OCI-LY1 (cell line): ENCODE measurements around the gene PRR5.

Experiments
- H2AFZ ChIP-seq: fragments of 200-600 bp; sonication (generic), shearing (Covaris generic); 2 replicates; pipeline ENCODE4 v1.6.0; 2014; ENCODE audit warnings: antibody characterized with exemption, mild to moderate bottlenecking, low read length
- H3F3A ChIP-seq: fragments of 200-600 bp; sonication (generic), shearing (Covaris generic); 2 replicates; pipeline ENCODE4 v1.6.0; 2014; ENCODE audit warnings: mild to moderate bottlenecking, antibody characterized with exemption, low read length, moderate library complexity; ENCODE audit not compliant: insufficient read depth
- H3K27ac ChIP-seq: fragments of 200-600 bp; sonication (generic); 2 replicates; pipeline ENCODE4 v1.5.1; 2014; ENCODE audit warnings: low read length, mixed run types, mild to moderate bottlenecking, low read depth; ENCODE audit not compliant: poor library complexity, severe bottlenecking
- H3K27me3 ChIP-seq: fragments of 200-600 bp; sonication (generic); 2 replicates; pipeline ENCODE4 v1.6.0; 2014; ENCODE audit warnings: antibody characterized with exemption, mild to moderate bottlenecking, low read length, moderate library complexity; ENCODE audit not compliant: insufficient read depth
- H3K36me3 ChIP-seq: fragments of 200-600 bp; sonication (generic); 2 replicates; pipeline ENCODE4 v1.6.1; 2014; ENCODE audit warnings: mild to moderate bottlenecking, antibody characterized with exemption, low read length, moderate library complexity, mixed read lengths; ENCODE audit not compliant: insufficient read depth
- H3K4me1 ChIP-seq: fragments of 200-600 bp; sonication (generic); 2 replicates; pipeline ENCODE4 v1.5.1; 2014; ENCODE audit warnings: mild to moderate bottlenecking, low read length, moderate library complexity; ENCODE audit not compliant: insufficient read depth, severe bottlenecking
- H3K4me2 ChIP-seq: fragments of 200-600 bp; sonication (generic), shearing (Covaris generic); 2 replicates; pipeline ENCODE4 v1.6.1; 2014; ENCODE audit warnings: low read length
- H3K4me3 ChIP-seq: fragments of 200-600 bp; sonication (generic); 2 replicates; pipeline ENCODE4 v1.5.1; 2014; ENCODE audit warnings: low read length, low read depth, mild to moderate bottlenecking, mixed read lengths; ENCODE audit not compliant: poor library complexity, severe bottlenecking
- H3K79me2 ChIP-seq: fragments of 200-600 bp; shearing (Covaris generic); 2 replicates; pipeline ENCODE4 v1.6.1; 2016; ENCODE audit warnings: mixed run types, low read length, mixed read lengths; ENCODE audit not compliant: insufficient read depth
- H3K9ac ChIP-seq: fragments of 200-600 bp; sonication (generic), shearing (Covaris generic); 2 replicates; pipeline ENCODE4 v1.6.1; 2014; ENCODE audit warnings: mild to moderate bottlenecking, low read length, mixed read lengths
- H3K9me2 ChIP-seq: fragments of 200-600 bp; sonication (generic), shearing (Covaris generic); 2 replicates; pipeline ENCODE4 v1.6.1; 2014; ENCODE audit warnings: low read depth, mild to moderate bottlenecking, low read length, mixed read lengths
- H3K9me3 ChIP-seq: fragments of 200-600 bp; shearing (Covaris generic); 2 replicates; pipeline ENCODE4 v1.6.1; 2014; ENCODE audit warnings: low read length, mixed read lengths
- H4K20me1 ChIP-seq: fragments of 200-600 bp; sonication (generic), shearing (Covaris generic); 2 replicates; pipeline ENCODE4 v1.6.0; 2016; ENCODE audit warnings: mild to moderate bottlenecking, low read length; ENCODE audit not compliant: insufficient read depth
- EZH2 ChIP-seq: fragments of 200-600 bp; sonication (generic), shearing (Covaris generic); IDR thresholded peaks from 2 replicates; pipeline ENCODE4 v1.8.0; 2017; ENCODE audit warnings: borderline replicate concordance, mixed run types, mild to moderate bottlenecking, antibody characterized with exemption, low read length, moderate library complexity, mixed read lengths
- TF ChIP-seq, protein P1 (sequence below): fragments of 200-600 bp; sonication (generic), shearing (Covaris generic); IDR thresholded peaks from 2 replicates; pipeline ENCODE4 v1.5.1; 2017; ENCODE audit warnings: mild to moderate bottlenecking, antibody characterized with exemption, low read length, moderate library complexity, mixed read lengths

Gene PRR5

DNA sequence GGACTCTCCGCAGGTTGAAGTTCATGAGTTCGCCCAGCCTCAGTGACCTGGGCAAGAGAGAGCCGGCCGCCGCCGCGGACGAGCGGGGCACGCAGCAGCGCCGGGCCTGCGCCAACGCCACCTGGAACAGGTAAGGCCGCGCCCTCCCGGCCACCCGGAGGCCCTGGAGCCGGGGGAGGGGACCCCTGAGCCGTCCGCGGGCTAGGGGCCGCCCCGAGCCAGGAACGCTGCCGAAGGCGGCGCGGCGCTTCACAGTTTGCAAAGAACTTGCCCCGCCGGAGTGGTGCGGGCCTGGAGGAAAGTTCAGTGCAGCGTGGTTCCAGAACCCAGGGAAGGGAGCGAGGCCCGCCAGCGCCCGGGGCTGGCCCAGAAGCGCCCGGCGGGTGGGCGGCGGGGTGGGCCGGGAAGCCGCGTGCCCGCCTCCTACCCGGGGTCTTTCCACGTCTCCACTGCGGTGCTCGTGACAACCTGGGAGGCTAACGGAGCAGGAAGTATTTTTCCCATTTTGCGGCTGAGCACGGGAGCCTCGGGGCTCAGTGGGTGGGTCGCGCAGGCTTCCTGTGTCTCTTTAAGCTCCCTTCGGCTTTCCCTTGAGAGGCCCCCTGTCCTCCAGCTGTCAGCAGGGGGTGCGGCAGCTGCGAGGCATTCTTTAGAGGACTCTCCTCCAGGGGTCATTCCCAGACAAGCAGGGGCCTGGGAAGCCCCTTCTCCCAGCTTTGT, 635 bp downstream of the PRR5 start:
- no peaks in the 10 kb centered on the region for H3K79me2 ChIP-seq
- H3K27me3 ChIP-seq, result no peaks in the 10 kb centered on the region; the same call in 1 of the 2 replicates
- TF ChIP-seq, protein P1, sequence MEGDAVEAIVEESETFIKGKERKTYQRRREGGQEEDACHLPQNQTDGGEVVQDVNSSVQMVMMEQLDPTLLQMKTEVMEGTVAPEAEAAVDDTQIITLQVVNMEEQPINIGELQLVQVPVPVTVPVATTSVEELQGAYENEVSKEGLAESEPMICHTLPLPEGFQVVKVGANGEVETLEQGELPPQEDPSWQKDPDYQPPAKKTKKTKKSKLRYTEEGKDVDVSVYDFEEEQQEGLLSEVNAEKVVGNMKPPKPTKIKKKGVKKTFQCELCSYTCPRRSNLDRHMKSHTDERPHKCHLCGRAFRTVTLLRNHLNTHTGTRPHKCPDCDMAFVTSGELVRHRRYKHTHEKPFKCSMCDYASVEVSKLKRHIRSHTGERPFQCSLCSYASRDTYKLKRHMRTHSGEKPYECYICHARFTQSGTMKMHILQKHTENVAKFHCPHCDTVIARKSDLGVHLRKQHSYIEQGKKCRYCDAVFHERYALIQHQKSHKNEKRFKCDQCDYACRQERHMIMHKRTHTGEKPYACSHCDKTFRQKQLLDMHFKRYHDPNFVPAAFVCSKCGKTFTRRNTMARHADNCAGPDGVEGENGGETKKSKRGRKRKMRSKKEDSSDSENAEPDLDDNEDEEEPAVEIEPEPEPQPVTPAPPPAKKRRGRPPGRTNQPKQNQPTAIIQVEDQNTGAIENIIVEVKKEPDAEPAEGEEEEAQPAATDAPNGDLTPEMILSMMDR, result no peak
- TF ChIP-seq EZH2, result no peak
- H3K9me3 ChIP-seq, result no peaks in the 10 kb centered on the region
- no peaks in the 10 kb centered on the region for H3F3A ChIP-seq
- no peak overlapping the region for H3K27ac ChIP-seq
- no peaks in the 10 kb centered on the region for H4K20me1 ChIP-seq
- H3K36me3 ChIP-seq, result no peaks in the 10 kb centered on the region
- H3K9ac ChIP-seq, result no peak overlapping the region
- no peaks in the 10 kb centered on the region for H3K4me1 ChIP-seq
- H3K4me2 ChIP-seq, result no peak overlapping the region
- H3K4me3 ChIP-seq, result no peak overlapping the region
- no peak overlapping the region for H2AFZ ChIP-seq
- no peaks in the 10 kb centered on the region for H3K9me2 ChIP-seq

DNA sequence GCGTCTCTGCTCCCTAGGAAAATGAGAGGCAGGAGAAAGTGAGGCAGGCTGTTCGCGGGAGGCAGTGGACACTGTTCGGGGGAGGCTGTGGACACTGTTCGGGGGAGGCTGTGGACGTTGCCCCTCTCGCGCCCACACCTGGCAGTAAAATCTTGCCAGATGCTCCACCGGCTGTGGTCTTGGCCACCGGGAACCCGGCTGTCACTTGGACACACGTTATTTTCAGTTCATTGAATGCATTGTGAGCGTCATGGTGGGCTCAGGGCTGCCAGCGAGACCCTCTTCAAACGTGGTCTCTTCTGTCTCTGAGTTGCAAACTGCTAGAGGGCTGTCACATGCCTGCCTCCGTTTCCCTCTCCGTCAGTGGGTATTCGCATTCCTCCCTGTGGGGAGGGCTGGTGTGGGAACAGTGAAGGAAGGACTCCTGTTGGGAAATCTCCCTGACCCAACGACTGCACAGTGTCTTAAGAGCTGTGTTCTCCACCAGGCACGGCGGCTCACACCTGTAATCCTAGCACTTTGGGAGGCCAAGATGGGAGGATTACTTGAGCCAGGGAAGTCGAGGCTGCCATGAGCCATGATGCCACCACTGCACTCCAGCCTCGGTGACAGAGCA, 1.4 kb downstream of the PRR5 start:
- no peak for TF ChIP-seq EZH2
- TF ChIP-seq, protein P1, result no peak
- Histone ChIP-seq H2AFZ (no peak overlapping the region), H3K9me3 (no peaks in the 10 kb centered on the region), H3K79me2 (no peaks in the 10 kb centered on the region), H3K9me2 (no peaks in the 10 kb centered on the region), H3K4me3 (no peak overlapping the region), H3K27ac (no peak overlapping the region), H3K36me3 (no peaks in the 10 kb centered on the region), H3F3A (no peaks in the 10 kb centered on the region), H4K20me1 (no peaks in the 10 kb centered on the region), H3K4me1 (no peaks in the 10 kb centered on the region), H3K27me3 (no peaks in the 10 kb centered on the region; the same call in 1 of the 2 replicates), H3K4me2 (no peak overlapping the region), H3K9ac (no peak overlapping the region)

DNA sequence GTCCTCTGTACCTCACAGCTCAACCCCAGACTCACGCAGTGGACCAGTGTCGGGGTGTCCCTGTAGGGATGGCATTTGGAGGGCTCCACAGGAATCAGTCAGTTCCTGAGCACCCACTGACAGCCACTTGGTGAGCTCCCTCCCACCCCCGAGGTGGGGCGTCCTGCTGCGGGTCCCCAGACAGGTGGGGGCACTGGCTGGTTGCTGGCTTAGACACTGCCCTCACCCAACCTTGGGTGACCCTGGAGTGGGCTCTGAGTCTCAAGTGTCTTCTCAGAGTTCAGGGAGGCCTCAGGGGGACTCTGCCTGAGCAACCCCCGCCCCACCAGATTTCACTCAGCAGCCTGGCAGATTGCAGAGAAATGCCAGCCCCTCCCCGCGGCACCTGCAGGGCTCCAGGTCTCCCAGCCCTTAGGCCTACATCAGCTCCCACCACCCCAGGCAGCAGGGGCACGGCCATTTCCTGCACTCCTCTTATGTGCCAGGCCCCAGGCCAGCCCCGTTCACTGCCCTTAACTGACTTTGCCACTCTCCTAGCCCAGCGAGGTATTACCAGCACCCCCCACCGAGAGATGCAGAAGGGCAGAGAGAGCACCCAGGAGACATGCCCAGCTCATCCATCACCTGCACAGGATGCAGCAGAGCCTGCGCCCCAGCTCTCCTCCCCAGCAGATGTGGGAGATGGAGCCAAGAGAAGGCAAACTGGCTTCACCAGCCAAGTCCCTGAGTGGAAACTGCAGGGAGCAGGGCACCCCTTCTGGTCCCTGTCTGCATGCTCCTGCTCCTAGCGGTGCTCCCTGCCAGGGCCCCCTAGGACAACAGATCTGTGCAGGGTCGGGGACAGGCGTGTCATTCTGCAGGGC, 2.4 kb downstream of the PRR5 start:
- Histone ChIP-seq H3K27me3 (no peaks in the 10 kb centered on the region; the same call in 1 of the 2 replicates), H3K4me3 (no peak overlapping the region), H4K20me1 (no peaks in the 10 kb centered on the region), H3K36me3 (no peaks in the 10 kb centered on the region), H2AFZ (no peak overlapping the region), H3K4me1 (no peaks in the 10 kb centered on the region), H3K79me2 (no peaks in the 10 kb centered on the region), H3K9me2 (no peaks in the 10 kb centered on the region), H3K9ac (no peak overlapping the region), H3K4me2 (no peak overlapping the region), H3K9me3 (no peaks in the 10 kb centered on the region), H3F3A (no peaks in the 10 kb centered on the region), H3K27ac (no peak overlapping the region)
- TF ChIP-seq EZH2, result no peak
- TF ChIP-seq, protein P1, result no peak
